ENCODE data around the gene CYP1A2.

The CYP1A2 gene

DNA sequence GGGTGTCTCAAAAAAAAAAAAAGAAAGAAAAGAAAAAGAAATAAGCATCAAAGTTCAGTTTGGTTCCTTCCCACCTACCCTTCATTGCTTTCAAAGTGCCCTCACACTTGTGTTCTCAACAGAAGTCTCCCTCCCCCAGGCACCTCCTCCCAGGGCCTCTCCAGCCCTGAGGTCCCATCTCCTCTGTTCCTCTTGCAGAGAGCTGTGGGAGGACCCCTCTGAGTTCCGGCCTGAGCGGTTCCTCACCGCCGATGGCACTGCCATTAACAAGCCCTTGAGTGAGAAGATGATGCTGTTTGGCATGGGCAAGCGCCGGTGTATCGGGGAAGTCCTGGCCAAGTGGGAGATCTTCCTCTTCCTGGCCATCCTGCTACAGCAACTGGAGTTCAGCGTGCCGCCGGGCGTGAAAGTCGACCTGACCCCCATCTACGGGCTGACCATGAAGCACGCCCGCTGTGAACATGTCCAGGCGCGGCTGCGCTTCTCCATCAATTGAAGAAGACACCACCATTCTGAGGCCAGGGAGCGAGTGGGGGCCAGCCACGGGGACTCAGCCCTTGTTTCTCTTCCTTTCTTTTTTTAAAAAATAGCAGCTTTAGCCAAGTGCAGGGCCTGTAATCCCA lies 6.1 kb downstream of the CYP1A2 start:
- Histone ChIP-seq H3K27ac (ENCODE audit: insufficient read depth in 1 of 2, low read depth in 1 of 2, low read length in 2 of 2, poor library complexity in 1 of 2, severe bottlenecking in 2 of 2) (no peak overlapping the region), H3K36me3 (ENCODE audit: control insufficient read depth in 4 of 4, insufficient read depth in 4 of 4, low read length in 3 of 4) (no peaks in the 10 kb centered on the region), H3K4me1 (ENCODE audit: control extremely low read depth in 1 of 4, control insufficient read depth in 4 of 4, insufficient read depth in 4 of 4, low read length in 3 of 4) (no peaks in the 10 kb centered on the region), H3K4me3 (ENCODE audit: control insufficient read depth in 1 of 7, extremely low read depth in 1 of 7, insufficient read depth in 4 of 7, low read depth in 2 of 7, low read length in 6 of 7) (no peak overlapping the region), H3K27me3 (replicated peaks in 2 of 5; ENCODE audit: control insufficient read depth in 4 of 5, insufficient read depth in 5 of 5, low read length in 4 of 5) (no peaks in the 10 kb centered on the region), H3K9me3 (ENCODE audit: control extremely low read depth in 1 of 5, control insufficient read depth in 4 of 5, insufficient read depth in 2 of 5, low read depth in 1 of 5, low read length in 4 of 5) (no peaks in the 10 kb centered on the region)
- DNase-seq: no peak
- 93% methylated on average over 10 of the region's 20 CpGs for WGBS (ENCODE audit: insufficient coverage)
- ChIA-PET CTCF (interaction anchor here (1.4 to 31.5 kb wide), 2 partner anchors 14 to 122 kb away, joined by 5 to 735 read pairs; no protein-coding TSS in a partner anchor), POLR2A (no interaction called here)

DNA sequence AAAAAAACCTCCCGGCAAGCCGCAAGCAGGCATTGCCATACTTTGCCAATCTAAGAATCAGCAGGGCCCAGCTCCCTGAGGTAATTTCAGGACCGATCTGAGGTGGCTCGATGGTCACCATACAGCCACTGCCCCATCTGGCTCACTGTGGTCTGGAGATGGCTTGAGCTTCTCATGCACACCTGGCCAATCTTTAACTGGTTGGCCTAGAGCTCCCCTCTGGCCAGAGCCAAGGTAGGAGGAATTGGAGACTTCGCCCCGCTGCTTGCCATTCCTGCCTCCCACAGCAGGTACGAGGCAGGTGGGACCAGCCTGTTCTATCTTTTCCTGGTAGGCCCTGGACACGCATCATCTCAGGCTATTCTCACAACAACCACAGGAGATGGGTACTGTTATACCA lies 10.1 kb downstream of the CYP1A2 start:
- Histone ChIP-seq H3K4me1 (ENCODE audit: control extremely low read depth in 1 of 4, control insufficient read depth in 4 of 4, insufficient read depth in 4 of 4, low read length in 3 of 4) (peaks cover 0 to 26% (median 19%) of the 10 kb centered on the region in 4 experiments), H3K27me3 (replicated peaks in 2 of 5; ENCODE audit: control insufficient read depth in 4 of 5, insufficient read depth in 5 of 5, low read length in 4 of 5) (no peaks in the 10 kb centered on the region), H3K27ac (ENCODE audit: insufficient read depth in 1 of 2, low read depth in 1 of 2, low read length in 2 of 2, poor library complexity in 1 of 2, severe bottlenecking in 2 of 2) (no peak overlapping the region), H3K36me3 (ENCODE audit: control insufficient read depth in 4 of 4, insufficient read depth in 4 of 4, low read length in 3 of 4) (no peaks in the 10 kb centered on the region), H3K9me3 (ENCODE audit: control extremely low read depth in 1 of 5, control insufficient read depth in 4 of 5, insufficient read depth in 2 of 5, low read depth in 1 of 5, low read length in 4 of 5) (no peaks in the 10 kb centered on the region), H3K4me3 (ENCODE audit: control insufficient read depth in 1 of 7, extremely low read depth in 1 of 7, insufficient read depth in 4 of 7, low read depth in 2 of 7, low read length in 6 of 7) (no peak overlapping the region)
- WGBS (ENCODE audit: insufficient coverage): 97% methylated on average over 7 of the region's 8 CpGs
- DNase-seq: no peak
- ChIA-PET POLR2A (interaction anchor here (0.6 kb wide), 1 partner anchor 16 kb away, joined by 3 read pairs; no protein-coding TSS in a partner anchor), CTCF (interaction anchor here (0.6 to 31.5 kb wide), 5 partner anchors 10 to 377 kb away, joined by 3 to 735 read pairs (median 4); partner anchors contain the start of gene CYP1A2)

DNA sequence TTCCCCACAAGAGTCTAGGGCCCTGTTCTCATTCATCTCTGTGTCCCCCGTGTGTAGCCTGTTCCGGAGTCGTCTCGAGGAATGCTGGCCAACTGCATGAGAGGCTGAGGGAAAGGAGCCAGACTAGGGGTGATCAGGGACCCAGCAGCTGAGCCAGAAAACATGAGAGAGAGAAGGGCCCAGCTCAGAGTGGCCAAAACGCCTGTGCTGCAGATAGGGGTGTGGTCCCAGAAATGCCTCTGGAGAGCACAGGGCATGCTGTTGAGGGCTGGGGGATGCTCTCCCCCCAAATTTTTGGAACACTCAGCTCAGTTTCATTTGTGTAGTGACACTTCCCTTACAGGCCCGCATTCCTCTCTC lies 14.1 kb downstream of the CYP1A2 start:
- CTCF ChIA-PET: interaction anchor here (0.7 to 31.5 kb wide), 6 partner anchors 8 to 130 kb away, joined by 3 to 735 read pairs (median 6); no protein-coding TSS in a partner anchor

DNA sequence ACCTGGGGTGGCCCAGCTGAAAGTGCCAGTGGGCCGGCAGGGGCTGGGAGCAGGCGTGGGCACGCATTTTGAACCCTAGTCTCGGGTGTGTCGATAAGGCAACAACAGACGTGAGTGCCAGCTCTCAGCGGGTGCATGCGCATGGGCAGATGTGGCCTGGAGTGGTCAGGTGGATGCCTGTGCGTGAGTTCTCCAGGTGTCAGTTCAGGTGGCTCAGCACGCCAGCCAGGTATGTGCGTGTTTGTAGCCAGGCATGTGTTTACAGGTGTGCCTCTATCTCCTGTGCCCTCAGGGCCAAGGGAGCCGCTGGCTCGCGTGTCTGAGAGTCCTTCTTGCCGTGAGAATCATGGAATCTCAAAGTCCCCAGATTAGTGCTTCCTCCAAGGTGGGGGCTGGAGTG lies 14.8 kb downstream of the CYP1A2 start:
- 94% methylated on average over 14 of the region's 15 CpGs for WGBS (ENCODE audit: insufficient coverage)
- no peak overlapping the region for H3K4me3 ChIP-seq (ENCODE audit: control insufficient read depth in 1 of 7, extremely low read depth in 1 of 7, insufficient read depth in 4 of 7, low read depth in 2 of 7, low read length in 6 of 7)
- H3K9me3 ChIP-seq (ENCODE audit: control extremely low read depth in 1 of 5, control insufficient read depth in 4 of 5, insufficient read depth in 2 of 5, low read depth in 1 of 5, low read length in 4 of 5): no peaks in the 10 kb centered on the region
- no peak for DNase-seq
- peak overlapping the region; percentile 50 to 81 for H3K27ac ChIP-seq (ENCODE audit: insufficient read depth in 1 of 2, low read depth in 1 of 2, low read length in 2 of 2, poor library complexity in 1 of 2, severe bottlenecking in 2 of 2)
- no peaks in the 10 kb centered on the region for H3K27me3 ChIP-seq (replicated peaks in 2 of 5; ENCODE audit: control insufficient read depth in 4 of 5, insufficient read depth in 5 of 5, low read length in 4 of 5)
- no peaks in the 10 kb centered on the region for H3K36me3 ChIP-seq (ENCODE audit: control insufficient read depth in 4 of 4, insufficient read depth in 4 of 4, low read length in 3 of 4)
- ChIA-PET POLR2A (no interaction called here), CTCF (interaction anchor here (0.7 to 31.5 kb wide), 6 partner anchors 7 to 131 kb away, joined by 3 to 735 read pairs (median 6); no protein-coding TSS in a partner anchor)
- H3K4me1 ChIP-seq (ENCODE audit: control extremely low read depth in 1 of 4, control insufficient read depth in 4 of 4, insufficient read depth in 4 of 4, low read length in 3 of 4): peaks cover 0 to 34% (median 19%) of the 10 kb centered on the region in 4 experiments

More for the DNA sequence above, 14.1 kb downstream of the CYP1A2 start:
- Histone ChIP-seq H3K27me3 (replicated peaks in 2 of 5; ENCODE audit: control insufficient read depth in 4 of 5, insufficient read depth in 5 of 5, low read length in 4 of 5) (no peaks in the 10 kb centered on the region), H3K9me3 (ENCODE audit: control extremely low read depth in 1 of 5, control insufficient read depth in 4 of 5, insufficient read depth in 2 of 5, low read depth in 1 of 5, low read length in 4 of 5) (no peaks in the 10 kb centered on the region), H3K36me3 (ENCODE audit: control insufficient read depth in 4 of 4, insufficient read depth in 4 of 4, low read length in 3 of 4) (no peaks in the 10 kb centered on the region), H3K4me1 (ENCODE audit: control extremely low read depth in 1 of 4, control insufficient read depth in 4 of 4, insufficient read depth in 4 of 4, low read length in 3 of 4) (peaks cover 0 to 29% (median 19%) of the 10 kb centered on the region in 4 experiments), H3K4me3 (ENCODE audit: control insufficient read depth in 1 of 7, extremely low read depth in 1 of 7, insufficient read depth in 4 of 7, low read depth in 2 of 7, low read length in 6 of 7) (no peak overlapping the region), H3K27ac (ENCODE audit: insufficient read depth in 1 of 2, low read depth in 1 of 2, low read length in 2 of 2, poor library complexity in 1 of 2, severe bottlenecking in 2 of 2) (peak overlapping the region; percentile 50 to 81)
- POLR2A ChIA-PET: no interaction called here
- DNase-seq: no peak
- 32% methylated on average over 5 of the region's 6 CpGs for WGBS (ENCODE audit: insufficient coverage)

DNA sequence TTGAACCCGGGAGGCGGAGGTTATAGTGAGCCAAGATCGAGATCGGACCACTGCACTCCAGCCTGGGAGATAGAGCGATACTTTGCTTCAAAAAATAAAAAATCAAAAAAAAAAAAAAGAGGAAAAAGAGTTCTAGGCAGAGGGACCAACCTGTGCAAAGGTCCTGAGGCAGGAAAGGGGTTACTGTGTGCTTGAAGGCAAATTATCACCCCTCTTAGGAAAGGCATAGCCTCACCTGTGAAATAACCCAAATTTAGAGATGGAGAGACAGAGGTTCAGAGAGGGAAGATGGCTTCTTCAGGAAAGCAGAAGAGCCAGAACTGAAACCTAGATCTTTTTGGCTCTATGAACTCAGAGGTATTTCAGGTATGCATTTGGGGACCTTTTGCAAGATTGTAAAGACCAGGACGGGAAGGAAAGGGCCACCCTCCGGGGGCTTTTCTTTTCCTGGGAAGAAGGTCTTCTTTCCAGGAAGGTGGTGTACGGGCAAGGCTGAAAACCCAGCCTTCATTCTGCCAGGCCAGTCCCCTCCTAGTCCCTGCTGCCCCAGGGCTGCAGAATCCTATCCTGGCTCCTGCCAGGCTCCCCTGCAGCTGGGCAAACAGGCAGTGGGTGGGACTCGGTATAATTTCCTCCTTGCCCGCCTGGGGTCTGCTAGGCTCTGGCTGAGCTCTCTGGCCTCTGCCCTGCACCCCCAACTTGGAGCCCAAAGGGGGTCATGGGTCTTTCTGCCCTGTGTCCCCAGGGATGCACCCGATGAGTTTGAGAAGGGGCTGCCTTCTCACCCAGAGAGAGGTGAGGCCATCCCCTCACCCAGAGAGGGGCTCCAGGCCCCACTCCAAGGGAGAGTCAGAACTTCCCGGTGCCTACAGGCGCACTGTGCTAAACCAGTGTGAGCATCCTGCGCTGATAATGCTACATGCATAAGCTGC lies 18.8 kb downstream of the CYP1A2 start:
- POLR2A ChIA-PET: interaction anchor here (2.3 kb wide), 1 partner anchor 132 kb away, joined by 8 read pairs; no protein-coding TSS in a partner anchor
- 94% methylated on average over 9 of the region's 14 CpGs for WGBS (ENCODE audit: insufficient coverage)
- no peaks in the 10 kb centered on the region for H3K36me3 ChIP-seq (ENCODE audit: control insufficient read depth in 4 of 4, insufficient read depth in 4 of 4, low read length in 3 of 4)
- no peak overlapping the region for H3K27ac ChIP-seq (ENCODE audit: insufficient read depth in 1 of 2, low read depth in 1 of 2, low read length in 2 of 2, poor library complexity in 1 of 2, severe bottlenecking in 2 of 2)
- no peak overlapping the region for H3K4me3 ChIP-seq (ENCODE audit: control insufficient read depth in 1 of 7, extremely low read depth in 1 of 7, insufficient read depth in 4 of 7, low read depth in 2 of 7, low read length in 6 of 7)
- no peaks in the 10 kb centered on the region for H3K9me3 ChIP-seq (ENCODE audit: control extremely low read depth in 1 of 5, control insufficient read depth in 4 of 5, insufficient read depth in 2 of 5, low read depth in 1 of 5, low read length in 4 of 5)
- peaks cover 0 to 36% (median 21%) of the 10 kb centered on the region in 4 experiments for H3K4me1 ChIP-seq (ENCODE audit: control extremely low read depth in 1 of 4, control insufficient read depth in 4 of 4, insufficient read depth in 4 of 4, low read length in 3 of 4)
- CTCF ChIA-PET: interaction anchor here (1.0 to 31.5 kb wide), 16 partner anchors 7 to 393 kb away, joined by 3 to 1027 read pairs (median 6); partner anchors contain the start of genes CSK and CYP1A2
- peaks cover 0 to 4% (median 0%) of the 10 kb centered on the region in 5 experiments for H3K27me3 ChIP-seq (replicated peaks in 2 of 5; ENCODE audit: control insufficient read depth in 4 of 5, insufficient read depth in 5 of 5, low read length in 4 of 5)
- DNase-seq: no peak

DNA sequence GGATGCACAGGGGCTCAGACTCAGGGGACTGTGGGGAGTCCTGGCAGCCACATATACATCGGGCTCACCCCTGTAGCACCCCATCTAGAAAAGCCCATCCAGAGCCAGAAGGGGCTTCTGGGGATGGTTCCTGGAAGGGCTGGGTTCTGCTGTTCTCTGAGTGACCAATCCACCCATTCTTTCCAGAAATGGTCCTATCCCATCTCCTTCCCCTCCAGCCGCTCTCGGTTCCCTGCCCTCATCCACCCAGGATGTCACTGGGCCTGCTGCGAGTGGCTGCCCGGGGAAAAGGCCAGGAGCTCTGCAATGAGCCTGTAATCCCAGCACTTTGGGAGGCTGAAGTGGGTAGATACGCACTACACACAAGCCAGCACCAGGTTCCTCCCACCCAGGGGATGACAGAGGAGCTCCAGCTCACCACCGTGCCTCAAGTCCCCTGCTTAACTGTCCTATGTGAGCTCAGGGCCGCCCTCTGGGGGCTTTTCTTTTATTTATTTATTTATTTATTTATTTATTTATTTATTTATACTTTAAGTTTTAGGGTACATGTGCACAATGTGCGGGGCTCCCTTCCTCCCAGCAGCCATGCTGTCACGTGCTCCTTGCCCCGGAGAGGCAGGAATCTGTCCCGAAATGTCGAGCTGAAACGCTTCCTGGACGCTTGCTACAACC lies 19.6 kb downstream of the CYP1A2 start:
- 49% methylated on average over 12 of the region's 15 CpGs for WGBS (ENCODE audit: insufficient coverage)
- POLR2A ChIA-PET: interaction anchor here (0.8 to 2.3 kb wide), 2 partner anchors 133 to 135 kb away, joined by 3 to 8 read pairs; no protein-coding TSS in a partner anchor
- H3K4me3 ChIP-seq (ENCODE audit: control insufficient read depth in 1 of 7, extremely low read depth in 1 of 7, insufficient read depth in 4 of 7, low read depth in 2 of 7, low read length in 6 of 7): peak overlapping the region in 2 of 7 experiments; percentile 26 to 48

More for the DNA sequence above, 19.6 kb downstream of the CYP1A2 start:
- H3K9me3 ChIP-seq (ENCODE audit: control extremely low read depth in 1 of 5, control insufficient read depth in 4 of 5, insufficient read depth in 2 of 5, low read depth in 1 of 5, low read length in 4 of 5): no peaks in the 10 kb centered on the region
- no peak overlapping the region for H3K27ac ChIP-seq (ENCODE audit: insufficient read depth in 1 of 2, low read depth in 1 of 2, low read length in 2 of 2, poor library complexity in 1 of 2, severe bottlenecking in 2 of 2)
- H3K36me3 ChIP-seq (ENCODE audit: control insufficient read depth in 4 of 4, insufficient read depth in 4 of 4, low read length in 3 of 4): no peaks in the 10 kb centered on the region
- H3K27me3 ChIP-seq (replicated peaks in 2 of 5; ENCODE audit: control insufficient read depth in 4 of 5, insufficient read depth in 5 of 5, low read length in 4 of 5): peaks cover 0 to 4% (median 0%) of the 10 kb centered on the region in 5 experiments
- CTCF ChIA-PET: interaction anchor here (0.7 to 31.5 kb wide), 23 partner anchors 8 to 397 kb away, joined by 3 to 1027 read pairs (median 5); partner anchors contain the start of genes CSK and CYP1A2
- H3K4me1 ChIP-seq (ENCODE audit: control extremely low read depth in 1 of 4, control insufficient read depth in 4 of 4, insufficient read depth in 4 of 4, low read length in 3 of 4): peaks cover 0 to 32% (median 14%) of the 10 kb centered on the region in 4 experiments
- DNase-seq: peak in 2 of 3 donors; percentile 46 to 48

Data from common myeloid progenitor, CD34-positive (primary cell).